ENCODE measurements around the gene GADD45B. TPM values are rescaled to one million over a fixed set of nuclear protein-coding genes. Genes with fewer than 3 reads are reported as not detected.

GADD45B gene
- total RNA-seq, 1 donor from 2014 or later = 136 TPM

GRCh38 chr19:2524840-2525723 is 49.2 kb downstream of the GADD45B start:
- ATAC-seq = peak; percentile 38
- intact Hi-C loops (cut with DNase I) = no loop called here

GRCh38 chr19:2527171-2527570 is 51.2 kb downstream of the GADD45B start:
- no peak for DNase-seq (ENCODE audit: low spot score)
- intact Hi-C loops (cut with DNase I) = no loop called here
- ATAC-seq = no peak

More at GRCh38 chr19:2524840-2525723, 49.2 kb downstream of the GADD45B start:
- DNase-seq (ENCODE audit: low spot score) = no peak

GRCh38 chr19:2527686-2528085 is 51.8 kb downstream of the GADD45B start:
- intact Hi-C loops (cut with DNase I) = no loop called here
- DNase-seq (ENCODE audit: low spot score) (no peak), ATAC-seq (no peak)

Small RNA genes within 50 kb of the gene (microRNA-seq; reads per million reads assigned to microRNA genes)
- gene MIR7108 = not detected

Other genes starting within 250 kb of the GADD45B start
- 34.2 TPM for gene PLEKHJ1, start 239.8 kb upstream of the GADD45B start, total RNA-seq
- 65.0 TPM for gene SF3A2, start 239.3 kb upstream of the GADD45B start, total RNA-seq
- gene AMH, start 226.8 kb upstream of the GADD45B start, total RNA-seq = 1.3 TPM
- gene JSRP1, start 219.7 kb upstream of the GADD45B start, total RNA-seq = not detected
- 0.71 TPM for gene PEAK3, start 194.0 kb upstream of the GADD45B start, total RNA-seq
- gene LINGO3, start 168.0 kb upstream of the GADD45B start, total RNA-seq = not detected
- 46.9 TPM for gene LSM7, start 147.5 kb upstream of the GADD45B start, total RNA-seq
- 48.0 TPM for gene SPPL2B, start 147.4 kb upstream of the GADD45B start, total RNA-seq
- gene TMPRSS9, start 115.9 kb upstream of the GADD45B start, total RNA-seq = not detected
- gene TIMM13, start 48.5 kb upstream of the GADD45B start, total RNA-seq = 37.3 TPM
- gene LMNB2, start 19.2 kb upstream of the GADD45B start, total RNA-seq = 16.3 TPM
- gene GNG7, start 226.6 kb downstream of the GADD45B start, total RNA-seq = 11.5 TPM
- 0.45 TPM for gene DIRAS1, start 245.2 kb downstream of the GADD45B start, total RNA-seq

Data from sciatic nerve (tissue), 2 donors.